ENCODE results near the gene SSTR1.
"Not testable (repeated sequence)": the region's sequence is repeated elsewhere in the genome, so short reads cannot be mapped to it uniquely, and the experiment has no call there.

SSTR1 gene

GRCh38 chr14:38207736-38208617 is at the start of gene SSTR1:
SSTR1 (plus strand) TSS chr14:38207904; CDS start chr14:38209390, 1,486 bp downstream.
- no peak for DNase-seq (ENCODE audit: low read depth)

GRCh38 chr14:38158468-38158867 is 49.2 kb upstream of the SSTR1 start:
- no peak for DNase-seq (ENCODE audit: low read depth)

- DNase-seq (ENCODE audit: low read depth), result no peak
Measured at GRCh38 chr14:38168416-38168815, 39.3 kb upstream of the SSTR1 start.

- no peak for DNase-seq (ENCODE audit: low read depth)
Measured at GRCh38 chr14:38171197-38171596, 36.5 kb upstream of the SSTR1 start.

GRCh38 chr14:38174711-38175110 is 33.0 kb upstream of the SSTR1 start:
- no peak for DNase-seq (ENCODE audit: low read depth)

- no peak for DNase-seq (ENCODE audit: low read depth)
Measured at GRCh38 chr14:38175658-38176057, 32.0 kb upstream of the SSTR1 start.

- no peak for DNase-seq (ENCODE audit: low read depth)
Measured at GRCh38 chr14:38176379-38176778, 31.3 kb upstream of the SSTR1 start.

GRCh38 chr14:38184132-38184531 is 23.6 kb upstream of the SSTR1 start:
- no peak for DNase-seq (ENCODE audit: low read depth)

- no peak for DNase-seq (ENCODE audit: low read depth)
Measured at GRCh38 chr14:38185671-38186070, 22.0 kb upstream of the SSTR1 start.

GRCh38 chr14:38186216-38186615 is 21.5 kb upstream of the SSTR1 start:
- DNase-seq (ENCODE audit: low read depth), result no peak

GRCh38 chr14:38187528-38187927 is 20.2 kb upstream of the SSTR1 start:
- no peak for DNase-seq (ENCODE audit: low read depth)

- DNase-seq (ENCODE audit: low read depth), result no peak
Measured at GRCh38 chr14:38189930-38190726, 17.6 kb upstream of the SSTR1 start.

GRCh38 chr14:38190846-38191245 is 16.9 kb upstream of the SSTR1 start:
- not testable (repeated sequence) for DNase-seq (ENCODE audit: low read depth)

- not testable (repeated sequence) for DNase-seq (ENCODE audit: low read depth)
Measured at GRCh38 chr14:38191491-38191890, 16.2 kb upstream of the SSTR1 start.

GRCh38 chr14:38197001-38197783 is 10.5 kb upstream of the SSTR1 start:
- no peak for DNase-seq (ENCODE audit: low read depth)

- DNase-seq (ENCODE audit: low read depth), result no peak
Measured at GRCh38 chr14:38197784-38198335, 9.8 kb upstream of the SSTR1 start.

GRCh38 chr14:38198425-38198824 is 9.3 kb upstream of the SSTR1 start:
- DNase-seq (ENCODE audit: low read depth), result no peak

GRCh38 chr14:38199076-38199475 is 8.6 kb upstream of the SSTR1 start:
- DNase-seq (ENCODE audit: low read depth), result no peak

GRCh38 chr14:38199739-38200138 is 8.0 kb upstream of the SSTR1 start:
- no peak for DNase-seq (ENCODE audit: low read depth)

GRCh38 chr14:38201137-38201828 is 6.4 kb upstream of the SSTR1 start:
- DNase-seq (ENCODE audit: low read depth), result no peak

GRCh38 chr14:38202444-38203191 is 5.1 kb upstream of the SSTR1 start:
- no peak for DNase-seq (ENCODE audit: low read depth)
